Panc1 (cell line): ENCODE results near the gene AP1S2.

ENCODE experiments used
- POLR2AphosphoS5 ChIP-seq: IDR thresholded peaks from 2 replicates; pipeline ENCODE4 v1.6.1; 2012; ENCODE audit warnings: mild to moderate bottlenecking, low read depth, low read length, moderate library complexity
- REST ChIP-seq, 2 experiments: IDR thresholded peaks; 2 replicates each; pipeline ENCODE4 v1.6.1; 2011 to 2012; ENCODE audit warnings: low read depth in 2 of 2, control low read depth in 1 of 2, low read length in 1 of 2, mild to moderate bottlenecking in 1 of 2, moderate library complexity in 1 of 2; ENCODE audit not compliant: insufficient read depth in 1 of 2
- TCF7L2 ChIP-seq: IDR thresholded peaks from 2 replicates; pipeline ENCODE4 v1.6.1; 2011; ENCODE audit warnings: mild to moderate bottlenecking, low read depth, low read length, inconsistent platforms
- TF ChIP-seq, protein P1 (sequence below): fragments of 450-650 bp; IDR thresholded peaks from 2 replicates; pipeline ENCODE4 v1.5.1; 2017; ENCODE audit warnings: mild to moderate bottlenecking

- TF ChIP-seq TCF7L2, result no peak
- TF ChIP-seq, protein P1, sequence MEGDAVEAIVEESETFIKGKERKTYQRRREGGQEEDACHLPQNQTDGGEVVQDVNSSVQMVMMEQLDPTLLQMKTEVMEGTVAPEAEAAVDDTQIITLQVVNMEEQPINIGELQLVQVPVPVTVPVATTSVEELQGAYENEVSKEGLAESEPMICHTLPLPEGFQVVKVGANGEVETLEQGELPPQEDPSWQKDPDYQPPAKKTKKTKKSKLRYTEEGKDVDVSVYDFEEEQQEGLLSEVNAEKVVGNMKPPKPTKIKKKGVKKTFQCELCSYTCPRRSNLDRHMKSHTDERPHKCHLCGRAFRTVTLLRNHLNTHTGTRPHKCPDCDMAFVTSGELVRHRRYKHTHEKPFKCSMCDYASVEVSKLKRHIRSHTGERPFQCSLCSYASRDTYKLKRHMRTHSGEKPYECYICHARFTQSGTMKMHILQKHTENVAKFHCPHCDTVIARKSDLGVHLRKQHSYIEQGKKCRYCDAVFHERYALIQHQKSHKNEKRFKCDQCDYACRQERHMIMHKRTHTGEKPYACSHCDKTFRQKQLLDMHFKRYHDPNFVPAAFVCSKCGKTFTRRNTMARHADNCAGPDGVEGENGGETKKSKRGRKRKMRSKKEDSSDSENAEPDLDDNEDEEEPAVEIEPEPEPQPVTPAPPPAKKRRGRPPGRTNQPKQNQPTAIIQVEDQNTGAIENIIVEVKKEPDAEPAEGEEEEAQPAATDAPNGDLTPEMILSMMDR, result no peak
- TF ChIP-seq REST (IDR thresholded peaks at IDR 0.05; ENCODE audit: insufficient read depth in 1 of 2, low read depth in 2 of 2, low read length in 1 of 2), result no peak
- TF ChIP-seq POLR2AphosphoS5, result no peak
Measured at GRCh38 chrX:15895334-15895733, 40.7 kb upstream of the AP1S2 start.
